Loucy (cell line): ENCODE measurements around the gene POLRMT.

Experiments
- H2AFZ ChIP-seq: fragments of 200-600 bp; sonication (generic); 2 replicates; pipeline ENCODE4 v1.6.0; 2016; ENCODE audit warnings: antibody characterized with exemption, mild to moderate bottlenecking, low read length, moderate library complexity
- H3F3A ChIP-seq: fragments of 200-600 bp; 2 replicates; pipeline ENCODE4 v1.6.0; 2016; ENCODE audit warnings: antibody characterized with exemption, low read depth, mild to moderate bottlenecking
- H3K27me3 ChIP-seq: fragments of 200-600 bp; sonication (generic); 2 replicates; pipeline ENCODE4 v1.6.1; 2014; ENCODE audit warnings: low read length, mild to moderate bottlenecking; ENCODE audit not compliant: insufficient read depth, poor library complexity, severe bottlenecking
- H3K36me3 ChIP-seq: fragments of 200-600 bp; sonication (generic); 2 replicates; pipeline ENCODE4 v1.6.1; 2016; ENCODE audit warnings: low read length; ENCODE audit not compliant: insufficient read depth
- H3K4me1 ChIP-seq: fragments of 200-600 bp; sonication (generic); 2 replicates; pipeline ENCODE4 v1.5.1; 2014; ENCODE audit warnings: low read length, mild to moderate bottlenecking; ENCODE audit not compliant: insufficient read depth, poor library complexity, severe bottlenecking
- H3K4me2 ChIP-seq: fragments of 200-600 bp; sonication (generic); 2 replicates; pipeline ENCODE4 v1.6.0; 2014; ENCODE audit warnings: antibody characterized with exemption, low read length, low read depth, mild to moderate bottlenecking; ENCODE audit not compliant: poor library complexity, severe bottlenecking
- H3K4me3 ChIP-seq: fragments of 200-600 bp; sonication (generic); 2 replicates; pipeline ENCODE4 v1.5.1; 2014; ENCODE audit warnings: low read length, mild to moderate bottlenecking, mixed read lengths; ENCODE audit not compliant: poor library complexity, severe bottlenecking
- H3K79me2 ChIP-seq: fragments of 200-600 bp; sonication (generic); 2 replicates; pipeline ENCODE4 v1.6.1; 2014; ENCODE audit warnings: low read length; ENCODE audit not compliant: insufficient read depth
- H3K9ac ChIP-seq: fragments of 200-600 bp; sonication (generic); 2 replicates; pipeline ENCODE4 v1.6.0; 2014; ENCODE audit warnings: mild to moderate bottlenecking, low read depth, low read length, moderate library complexity; ENCODE audit not compliant: poor library complexity, severe bottlenecking
- H3K9me2 ChIP-seq: fragments of 200-600 bp; sonication (generic); replicated peaks from 2 replicates; pipeline ENCODE4 v1.6.1; 2016; ENCODE audit warnings: low read depth, low read length, mixed read lengths
- H3K9me3 ChIP-seq: fragments of 200-600 bp; sonication (generic); 2 replicates; pipeline ENCODE4 v1.6.1; 2014; ENCODE audit warnings: mild to moderate bottlenecking, antibody characterized with exemption, low read length, low read depth; ENCODE audit not compliant: insufficient read depth
- H4K20me1 ChIP-seq: fragments of 200-600 bp; sonication (generic); 2 replicates; pipeline ENCODE4 v1.6.0; 2014; ENCODE audit warnings: antibody characterized with exemption, low read length, mild to moderate bottlenecking; ENCODE audit not compliant: insufficient read depth, poor library complexity, severe bottlenecking
- EZH2phosphoT487 ChIP-seq: fragments of 200-600 bp; IDR thresholded peaks from 2 replicates; pipeline ENCODE4 v1.6.1; 2018; ENCODE audit warnings: antibody characterized with exemption, mild to moderate bottlenecking, moderate library complexity, borderline replicate concordance
- TF ChIP-seq, protein P1 (sequence below): fragments of 200-600 bp; sonication (generic); conservative IDR thresholded peaks from 2 replicates; pipeline ENCODE4 v1.5.1; 2014; ENCODE audit warnings: mild to moderate bottlenecking, antibody characterized with exemption, low read length

POLRMT gene

DNA sequence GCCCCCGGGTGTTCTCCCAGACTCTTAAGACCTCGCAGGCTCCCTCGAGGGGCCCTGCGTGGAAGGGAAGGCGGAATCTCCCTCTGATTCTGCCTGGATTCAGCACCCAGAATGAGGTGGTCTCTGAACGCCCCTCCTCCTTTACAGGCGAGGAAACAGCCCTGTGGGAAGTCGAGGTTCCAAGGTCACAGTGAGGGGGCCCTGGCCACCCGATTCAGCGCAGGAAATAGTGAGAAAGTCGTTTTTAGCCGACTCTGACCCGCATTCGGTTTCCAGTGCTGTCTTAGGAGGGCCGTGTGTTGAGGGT lies 59.9 kb downstream of the POLRMT start:
- H3K36me3 ChIP-seq = peaks cover 5% of the 10 kb centered on the region; the same call in 1 of the 2 replicates
- no peaks in the 10 kb centered on the region for H3K9me3 ChIP-seq
- H3K4me1 ChIP-seq = peaks cover 27% of the 10 kb centered on the region
- no peak overlapping the region for H2AFZ ChIP-seq
- peak overlapping the region; percentile 81 for H3K4me2 ChIP-seq
- H3K4me3 ChIP-seq = peak overlapping the region; percentile 99
- peaks cover 60% of the 10 kb centered on the region for H3K79me2 ChIP-seq
- H3K9ac ChIP-seq = peak overlapping the region; percentile 100
- peaks cover 11% of the 10 kb centered on the region for H3F3A ChIP-seq
- TF ChIP-seq, protein P1, sequence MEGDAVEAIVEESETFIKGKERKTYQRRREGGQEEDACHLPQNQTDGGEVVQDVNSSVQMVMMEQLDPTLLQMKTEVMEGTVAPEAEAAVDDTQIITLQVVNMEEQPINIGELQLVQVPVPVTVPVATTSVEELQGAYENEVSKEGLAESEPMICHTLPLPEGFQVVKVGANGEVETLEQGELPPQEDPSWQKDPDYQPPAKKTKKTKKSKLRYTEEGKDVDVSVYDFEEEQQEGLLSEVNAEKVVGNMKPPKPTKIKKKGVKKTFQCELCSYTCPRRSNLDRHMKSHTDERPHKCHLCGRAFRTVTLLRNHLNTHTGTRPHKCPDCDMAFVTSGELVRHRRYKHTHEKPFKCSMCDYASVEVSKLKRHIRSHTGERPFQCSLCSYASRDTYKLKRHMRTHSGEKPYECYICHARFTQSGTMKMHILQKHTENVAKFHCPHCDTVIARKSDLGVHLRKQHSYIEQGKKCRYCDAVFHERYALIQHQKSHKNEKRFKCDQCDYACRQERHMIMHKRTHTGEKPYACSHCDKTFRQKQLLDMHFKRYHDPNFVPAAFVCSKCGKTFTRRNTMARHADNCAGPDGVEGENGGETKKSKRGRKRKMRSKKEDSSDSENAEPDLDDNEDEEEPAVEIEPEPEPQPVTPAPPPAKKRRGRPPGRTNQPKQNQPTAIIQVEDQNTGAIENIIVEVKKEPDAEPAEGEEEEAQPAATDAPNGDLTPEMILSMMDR = no peak
- TF ChIP-seq EZH2phosphoT487 = no peak
- H3K9me2 ChIP-seq = no peaks in the 10 kb centered on the region
- peaks cover 57% of the 10 kb centered on the region for H4K20me1 ChIP-seq
- peaks cover 6% of the 10 kb centered on the region for H3K27me3 ChIP-seq

DNA sequence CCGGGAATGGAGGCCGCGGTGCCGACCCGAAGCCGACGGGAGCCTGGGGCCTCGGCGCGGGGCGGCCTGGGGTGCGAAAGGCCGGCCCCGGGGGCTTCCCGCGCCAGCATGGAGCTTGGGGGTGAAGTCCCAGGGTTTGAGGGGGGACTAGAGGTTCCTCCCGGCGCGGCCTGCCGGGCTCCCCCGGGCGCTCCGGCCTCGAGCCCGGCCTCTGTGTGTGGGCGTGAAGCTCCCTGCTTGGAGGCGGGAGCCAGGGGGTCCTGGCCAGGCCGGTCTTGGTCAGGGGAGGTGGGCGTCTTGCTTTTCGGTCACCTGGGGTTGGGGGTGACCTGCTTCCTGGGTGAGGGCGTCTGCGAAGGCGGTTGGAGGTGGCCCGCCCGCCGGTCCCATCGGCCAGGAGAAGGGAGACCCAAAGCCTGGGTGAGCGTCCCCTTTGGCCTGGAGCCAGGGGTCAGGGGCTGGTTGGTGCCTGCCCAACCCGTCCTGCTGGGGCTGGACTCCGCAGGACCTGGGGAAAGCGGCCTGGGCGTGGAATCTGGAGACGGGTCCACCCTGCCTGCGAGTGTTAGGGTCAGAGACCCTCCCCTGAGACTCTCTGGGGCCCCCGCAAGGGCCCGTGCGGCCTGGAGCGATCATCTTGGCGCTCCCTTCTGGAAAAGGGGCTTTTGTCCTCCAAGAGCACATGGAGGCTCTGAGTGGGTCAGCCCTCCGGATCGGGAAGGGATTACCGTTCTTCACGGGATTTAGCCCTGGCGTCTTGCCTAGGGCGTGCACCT lies 60.4 kb downstream of the POLRMT start:
- Histone ChIP-seq H3K4me3 (peak overlapping the region; percentile 99), H3K79me2 (peaks cover 55% of the 10 kb centered on the region), H3K4me1 (peaks cover 27% of the 10 kb centered on the region), H3K9me2 (no peaks in the 10 kb centered on the region), H2AFZ (peak overlapping the region; percentile 70), H3K4me2 (peak overlapping the region; percentile 81), H3K9ac (peak overlapping the region; percentile 100), H4K20me1 (peaks cover 52% of the 10 kb centered on the region), H3K9me3 (no peaks in the 10 kb centered on the region), H3K27me3 (peaks cover 6% of the 10 kb centered on the region), H3K36me3 (no peaks in the 10 kb centered on the region), H3F3A (peaks cover 11% of the 10 kb centered on the region)
- no peak for TF ChIP-seq EZH2phosphoT487
- TF ChIP-seq, protein P1 = no peak

DNA sequence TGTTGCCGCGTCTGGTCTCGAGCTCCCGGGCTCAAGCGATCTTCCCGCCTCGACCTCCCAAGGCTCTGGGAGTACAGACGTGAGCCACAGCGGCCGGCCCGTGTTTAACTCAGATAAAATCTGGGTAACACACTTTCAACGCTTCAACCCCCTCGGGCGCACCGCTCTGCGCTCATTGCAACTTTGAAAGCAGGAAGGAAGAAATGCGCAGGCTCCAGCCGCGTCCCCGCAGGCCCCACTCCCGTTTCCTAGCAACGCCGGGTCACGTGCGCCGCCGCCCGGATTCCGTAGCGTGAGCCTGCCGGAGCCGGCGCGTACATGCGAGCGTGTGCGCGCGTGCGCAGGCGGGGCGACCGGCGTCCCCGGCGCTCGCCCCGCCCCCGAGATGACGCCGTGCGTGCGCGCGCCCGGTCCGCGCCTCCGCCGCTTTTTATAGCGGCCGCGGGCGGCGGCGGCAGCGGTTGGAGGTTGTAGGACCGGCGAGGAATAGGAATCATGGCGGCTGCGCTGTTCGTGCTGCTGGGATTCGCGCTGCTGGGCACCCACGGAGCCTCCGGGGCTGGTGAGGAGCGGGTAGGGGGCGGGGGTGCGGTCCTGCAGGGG lies 61.1 kb downstream of the POLRMT start, which contains the start of gene BSG:
Gene BSG (plus strand): TSS at position 457 of the 603 bp plus-strand sequence. CDS start 39 bp downstream, at position 496.
- TF ChIP-seq, protein P1 = no peak
- TF ChIP-seq EZH2phosphoT487 = no peak
- H3K9me3 ChIP-seq = no peaks in the 10 kb centered on the region
- peaks cover 45% of the 10 kb centered on the region for H4K20me1 ChIP-seq
- no peaks in the 10 kb centered on the region for H3K36me3 ChIP-seq
- H3K79me2 ChIP-seq = peaks cover 48% of the 10 kb centered on the region
- peaks cover 27% of the 10 kb centered on the region for H3K4me1 ChIP-seq
- H2AFZ ChIP-seq = peak within 1 kb of the TSS; percentile 96
- H3K4me2 ChIP-seq = peak within 1 kb of the TSS; percentile 90
- peaks cover 6% of the 10 kb centered on the region for H3K27me3 ChIP-seq
- peak within 1 kb of the TSS; percentile 99 for H3K4me3 ChIP-seq
- H3K9ac ChIP-seq = peak within 1 kb of the TSS; percentile 100
- H3F3A ChIP-seq = peaks cover 11% of the 10 kb centered on the region
- no peaks in the 10 kb centered on the region for H3K9me2 ChIP-seq
